ENCODE measurements around the gene FAAP100. TPM values are rescaled to one million over a fixed set of nuclear protein-coding genes. Genes with fewer than 3 reads are reported as not detected.

The FAAP100 gene
- total RNA-seq, 2 donors from 2014 or later: 21.3 to 29.1 TPM

- no peaks in the 10 kb centered on the region for H3K9me3 Mint-ChIP-seq
- peak overlapping the region; percentile 99 to 100 for H3K4me3 Mint-ChIP-seq
- peaks cover 47% of the 10 kb centered on the region for H3K4me1 Mint-ChIP-seq (ENCODE audit: low read depth)
Measured at GRCh38 chr17:81511804-81512561, 40.2 kb downstream of the FAAP100 start.

GRCh38 chr17:81511554-81511803 lies 40.7 kb downstream of the FAAP100 start:
- H3K4me1 Mint-ChIP-seq (ENCODE audit: low read depth): peaks cover 44% of the 10 kb centered on the region

More at GRCh38 chr17:81511804-81512561, 40.2 kb downstream of the FAAP100 start:
- Mint-ChIP-seq H3K27me3 (ENCODE audit: low read depth) (no peaks in the 10 kb centered on the region), H3K27ac (peak overlapping the region; percentile 99), H3K36me3 (ENCODE audit: insufficient read depth in 2 of 2) (peaks cover 31 to 36% of the 10 kb centered on the region in 2 donors)
- peak; percentile 53 to 56 for DNase-seq
- peak in 1 of 2 donors; percentile 2 for ATAC-seq (replicated peaks in 1 of 2)

GRCh38 chr17:81510785-81511553 lies 41.2 kb downstream of the FAAP100 start:
- ATAC-seq (replicated peaks in 1 of 2): no peak
- Mint-ChIP-seq H3K9me3 (no peaks in the 10 kb centered on the region), H3K27me3 (ENCODE audit: low read depth) (no peaks in the 10 kb centered on the region), H3K36me3 (ENCODE audit: insufficient read depth in 2 of 2) (peaks cover 31 to 36% of the 10 kb centered on the region in 2 donors), H3K4me3 (peak overlapping the region; percentile 99 to 100), H3K27ac (peak overlapping the region; percentile 99), H3K4me1 (ENCODE audit: low read depth) (peaks cover 39% of the 10 kb centered on the region)
- DNase-seq: peak; percentile 53 to 58

More at GRCh38 chr17:81511554-81511803, 40.7 kb downstream of the FAAP100 start:
- Mint-ChIP-seq H3K27ac (peak overlapping the region; percentile 99), H3K36me3 (ENCODE audit: insufficient read depth in 2 of 2) (peaks cover 31 to 36% of the 10 kb centered on the region in 2 donors), H3K27me3 (ENCODE audit: low read depth) (no peaks in the 10 kb centered on the region), H3K4me3 (peak overlapping the region; percentile 99 to 100), H3K9me3 (no peaks in the 10 kb centered on the region)
- no peak for ATAC-seq (replicated peaks in 1 of 2)
- no peak for DNase-seq

GRCh38 chr17:81509972-81510784 lies 42.0 kb downstream of the FAAP100 start:
- no peak for ATAC-seq (replicated peaks in 1 of 2)
- Mint-ChIP-seq H3K27ac (peak overlapping the region; percentile 99), H3K4me3 (peak overlapping the region; percentile 99 to 100), H3K36me3 (ENCODE audit: insufficient read depth in 2 of 2) (peaks cover 31 to 36% of the 10 kb centered on the region in 2 donors), H3K9me3 (no peaks in the 10 kb centered on the region), H3K4me1 (ENCODE audit: low read depth) (peaks cover 36% of the 10 kb centered on the region), H3K27me3 (ENCODE audit: low read depth) (no peaks in the 10 kb centered on the region)
- no peak for DNase-seq

- Mint-ChIP-seq H3K4me3 (peak overlapping the region; percentile 99 to 100), H3K36me3 (ENCODE audit: insufficient read depth in 2 of 2) (peaks cover 31 to 36% of the 10 kb centered on the region in 2 donors), H3K9me3 (no peaks in the 10 kb centered on the region), H3K27ac (peak overlapping the region; percentile 99), H3K27me3 (ENCODE audit: low read depth) (no peaks in the 10 kb centered on the region), H3K4me1 (ENCODE audit: low read depth) (peaks cover 36% of the 10 kb centered on the region)
- no peak for DNase-seq
- ATAC-seq (replicated peaks in 1 of 2): no peak
Measured at GRCh38 chr17:81509207-81509971, 42.8 kb downstream of the FAAP100 start.

GRCh38 chr17:81508639-81509206 lies 43.4 kb downstream of the FAAP100 start:
- peaks cover 31 to 36% of the 10 kb centered on the region in 2 donors for H3K36me3 Mint-ChIP-seq (ENCODE audit: insufficient read depth in 2 of 2)
- no peaks in the 10 kb centered on the region for H3K27me3 Mint-ChIP-seq (ENCODE audit: low read depth)
- peaks cover 36% of the 10 kb centered on the region for H3K4me1 Mint-ChIP-seq (ENCODE audit: low read depth)
- peak overlapping the region; percentile 99 for H3K27ac Mint-ChIP-seq
- H3K9me3 Mint-ChIP-seq: no peaks in the 10 kb centered on the region
- ATAC-seq (replicated peaks in 1 of 2): no peak
- no peak for DNase-seq
- H3K4me3 Mint-ChIP-seq: peak overlapping the region; percentile 99 to 100

- H3K27me3 Mint-ChIP-seq (ENCODE audit: low read depth): no peaks in the 10 kb centered on the region
- no peak overlapping the region for H3K4me3 Mint-ChIP-seq
- ATAC-seq (replicated peaks in 1 of 2) (no peak), DNase-seq (no peak)
- H3K9me3 Mint-ChIP-seq: no peaks in the 10 kb centered on the region
- H3K36me3 Mint-ChIP-seq (ENCODE audit: insufficient read depth in 2 of 2): peaks cover 0 to 2% of the 10 kb centered on the region in 2 donors
- peaks cover 16% of the 10 kb centered on the region for H3K4me1 Mint-ChIP-seq (ENCODE audit: low read depth)
- H3K27ac Mint-ChIP-seq: no peak overlapping the region
Measured at GRCh38 chr17:81503619-81504018, 48.5 kb downstream of the FAAP100 start.

- H3K4me1 Mint-ChIP-seq (ENCODE audit: low read depth): peaks cover 5% of the 10 kb centered on the region
- H3K4me3 Mint-ChIP-seq: no peak overlapping the region
- ATAC-seq (replicated peaks in 1 of 2): no peak
- H3K36me3 Mint-ChIP-seq (ENCODE audit: insufficient read depth in 2 of 2): no peaks in the 10 kb centered on the region
- H3K27me3 Mint-ChIP-seq (ENCODE audit: low read depth): no peaks in the 10 kb centered on the region
- no peak for DNase-seq
- H3K9me3 Mint-ChIP-seq: no peaks in the 10 kb centered on the region
- no peak overlapping the region for H3K27ac Mint-ChIP-seq
Measured at GRCh38 chr17:81502471-81503017, 49.6 kb downstream of the FAAP100 start.

GRCh38 chr17:81500047-81500446 lies 52.1 kb downstream of the FAAP100 start:
- DNase-seq (no peak), ATAC-seq (replicated peaks in 1 of 2) (no peak)
- no peaks in the 10 kb centered on the region for H3K9me3 Mint-ChIP-seq
- no peaks in the 10 kb centered on the region for H3K36me3 Mint-ChIP-seq (ENCODE audit: insufficient read depth in 2 of 2)
- no peaks in the 10 kb centered on the region for H3K27me3 Mint-ChIP-seq (ENCODE audit: low read depth)
- peaks cover 5% of the 10 kb centered on the region for H3K4me1 Mint-ChIP-seq (ENCODE audit: low read depth)
- no peak overlapping the region for H3K4me3 Mint-ChIP-seq
- no peak overlapping the region for H3K27ac Mint-ChIP-seq

- Mint-ChIP-seq H3K4me3 (no peak overlapping the region), H3K36me3 (ENCODE audit: insufficient read depth in 2 of 2) (no peaks in the 10 kb centered on the region), H3K4me1 (ENCODE audit: low read depth) (peaks cover 5% of the 10 kb centered on the region), H3K27ac (no peak overlapping the region), H3K27me3 (ENCODE audit: low read depth) (no peaks in the 10 kb centered on the region), H3K9me3 (no peaks in the 10 kb centered on the region)
- DNase-seq (no peak), ATAC-seq (replicated peaks in 1 of 2) (peak in 1 of 2 donors; percentile 10)
Measured at GRCh38 chr17:81499601-81499970, 52.6 kb downstream of the FAAP100 start.

GRCh38 chr17:81498953-81499600 lies 53.1 kb downstream of the FAAP100 start:
- H3K36me3 Mint-ChIP-seq (ENCODE audit: insufficient read depth in 2 of 2): no peaks in the 10 kb centered on the region
- H3K4me1 Mint-ChIP-seq (ENCODE audit: low read depth): peaks cover 5% of the 10 kb centered on the region
- DNase-seq (no peak), ATAC-seq (replicated peaks in 1 of 2) (no peak)
- H3K9me3 Mint-ChIP-seq: no peaks in the 10 kb centered on the region
- H3K27me3 Mint-ChIP-seq (ENCODE audit: low read depth): no peaks in the 10 kb centered on the region
- H3K4me3 Mint-ChIP-seq: no peak overlapping the region
- H3K27ac Mint-ChIP-seq: no peak overlapping the region

Measured in activated T-cell treated with anti-CD3 and anti-CD28 coated beads, Interleukin-2, amount 50 U/mL, for 72 hours (primary cell).